LNCAP (cell line): ENCODE results near the gene ARFGEF3.

Experiments
- CTCF ChIP-seq: fragments of 450-650 bp; IDR thresholded peaks from 2 replicates; pipeline ENCODE4 v1.5.1; 2017; ENCODE audit warnings: mild to moderate bottlenecking

ARFGEF3 gene

GRCh38 chr6:138159246-138159645, 2.5 kb upstream of the ARFGEF3 start:
- no peak for TF ChIP-seq CTCF

- no peak for TF ChIP-seq CTCF
Observed at GRCh38 chr6:138160329-138161087, 1.2 kb upstream of the ARFGEF3 start.

GRCh38 chr6:138161088-138161337, 726 bp upstream of the ARFGEF3 start:
- no peak for TF ChIP-seq CTCF

GRCh38 chr6:138162111-138162954, 594 bp downstream of the ARFGEF3 start:
- no peak for TF ChIP-seq CTCF

GRCh38 chr6:138162955-138163575, 1.3 kb downstream of the ARFGEF3 start:
- no peak for TF ChIP-seq CTCF

- TF ChIP-seq CTCF: no peak
Observed at GRCh38 chr6:138175596-138175995, 13.9 kb downstream of the ARFGEF3 start.

GRCh38 chr6:138176652-138177232, 15.0 kb downstream of the ARFGEF3 start:
- TF ChIP-seq CTCF: no peak
